ENCODE measurements around the gene RIOK2.
A peak's percentile ranks its signal among the peaks of the same experiment; 100 is the strongest.

RIOK2 gene

DNA sequence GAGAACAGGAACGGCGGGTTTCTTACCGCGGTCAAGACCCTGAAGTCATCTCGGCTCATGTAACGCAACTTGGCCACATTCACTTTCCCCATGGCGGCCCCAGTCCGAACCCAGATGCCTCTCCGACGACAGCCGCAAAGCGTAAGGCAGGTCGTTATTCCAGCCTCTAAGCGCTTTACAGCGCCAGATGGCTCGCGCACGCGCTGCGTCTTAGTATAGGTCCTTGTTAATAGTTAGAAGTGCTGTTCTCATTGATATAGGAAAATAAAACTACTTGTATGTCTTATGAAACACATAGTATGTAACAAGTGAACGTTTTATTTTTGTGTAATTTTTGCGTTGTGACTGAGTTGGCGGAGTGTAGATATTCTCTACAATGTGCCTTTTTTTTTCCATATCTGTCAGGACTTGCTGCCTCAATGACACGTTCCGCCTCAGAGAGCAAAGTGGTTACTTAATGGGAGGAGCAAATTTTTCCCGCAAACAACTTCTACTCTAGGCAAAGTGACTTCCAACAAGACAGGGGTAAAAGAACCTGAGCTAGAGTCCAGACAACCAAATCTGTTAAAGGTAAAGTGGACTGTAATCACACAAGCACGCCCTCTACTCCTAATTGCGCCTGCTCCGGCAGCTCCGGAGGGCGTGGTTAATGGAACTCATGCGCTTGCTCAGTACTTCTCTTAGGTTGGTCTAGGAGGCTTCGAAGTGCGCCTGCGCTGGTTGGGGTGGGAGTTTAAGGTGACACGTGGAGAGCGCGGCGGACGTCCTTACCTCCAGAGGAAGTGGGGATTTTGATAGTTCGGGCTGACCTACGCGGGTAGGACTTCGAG is at the start of gene RIOK2:
TSS of gene RIOK2 (minus strand) at position 148 of the 830 bp plus-strand sequence. CDS start at position 92, 56 bp downstream.
- peaks cover 3% of the 10 kb centered on the region for H3K4me1 ChIP-seq
- H3K27ac ChIP-seq = peak within 1 kb of the TSS; percentile 86
- peaks cover 3% of the 10 kb centered on the region for H3K79me2 ChIP-seq
- TF ChIP-seq, protein P1, sequence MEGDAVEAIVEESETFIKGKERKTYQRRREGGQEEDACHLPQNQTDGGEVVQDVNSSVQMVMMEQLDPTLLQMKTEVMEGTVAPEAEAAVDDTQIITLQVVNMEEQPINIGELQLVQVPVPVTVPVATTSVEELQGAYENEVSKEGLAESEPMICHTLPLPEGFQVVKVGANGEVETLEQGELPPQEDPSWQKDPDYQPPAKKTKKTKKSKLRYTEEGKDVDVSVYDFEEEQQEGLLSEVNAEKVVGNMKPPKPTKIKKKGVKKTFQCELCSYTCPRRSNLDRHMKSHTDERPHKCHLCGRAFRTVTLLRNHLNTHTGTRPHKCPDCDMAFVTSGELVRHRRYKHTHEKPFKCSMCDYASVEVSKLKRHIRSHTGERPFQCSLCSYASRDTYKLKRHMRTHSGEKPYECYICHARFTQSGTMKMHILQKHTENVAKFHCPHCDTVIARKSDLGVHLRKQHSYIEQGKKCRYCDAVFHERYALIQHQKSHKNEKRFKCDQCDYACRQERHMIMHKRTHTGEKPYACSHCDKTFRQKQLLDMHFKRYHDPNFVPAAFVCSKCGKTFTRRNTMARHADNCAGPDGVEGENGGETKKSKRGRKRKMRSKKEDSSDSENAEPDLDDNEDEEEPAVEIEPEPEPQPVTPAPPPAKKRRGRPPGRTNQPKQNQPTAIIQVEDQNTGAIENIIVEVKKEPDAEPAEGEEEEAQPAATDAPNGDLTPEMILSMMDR (IDR thresholded peaks at IDR 0.05) = no peak
- peak within 1 kb of the TSS; percentile 93 for H2AFZ ChIP-seq
- H3K27me3 ChIP-seq (ENCODE audit: control insufficient read depth, insufficient read depth, low read length) = no peaks in the 10 kb centered on the region
- no peaks in the 10 kb centered on the region for H3K9me3 ChIP-seq (ENCODE audit: control insufficient read depth, low read length)
- H3K4me2 ChIP-seq (ENCODE audit: low read length) = peak within 1 kb of the TSS; percentile 76
- H3K9ac ChIP-seq = peak within 1 kb of the TSS; percentile 41
- H3K4me3 ChIP-seq (ENCODE audit: low read depth, low read length) = peak within 1 kb of the TSS; percentile 96
- no peaks in the 10 kb centered on the region for H3K36me3 ChIP-seq (ENCODE audit: control insufficient read depth, insufficient read depth, low read length)

DNA sequence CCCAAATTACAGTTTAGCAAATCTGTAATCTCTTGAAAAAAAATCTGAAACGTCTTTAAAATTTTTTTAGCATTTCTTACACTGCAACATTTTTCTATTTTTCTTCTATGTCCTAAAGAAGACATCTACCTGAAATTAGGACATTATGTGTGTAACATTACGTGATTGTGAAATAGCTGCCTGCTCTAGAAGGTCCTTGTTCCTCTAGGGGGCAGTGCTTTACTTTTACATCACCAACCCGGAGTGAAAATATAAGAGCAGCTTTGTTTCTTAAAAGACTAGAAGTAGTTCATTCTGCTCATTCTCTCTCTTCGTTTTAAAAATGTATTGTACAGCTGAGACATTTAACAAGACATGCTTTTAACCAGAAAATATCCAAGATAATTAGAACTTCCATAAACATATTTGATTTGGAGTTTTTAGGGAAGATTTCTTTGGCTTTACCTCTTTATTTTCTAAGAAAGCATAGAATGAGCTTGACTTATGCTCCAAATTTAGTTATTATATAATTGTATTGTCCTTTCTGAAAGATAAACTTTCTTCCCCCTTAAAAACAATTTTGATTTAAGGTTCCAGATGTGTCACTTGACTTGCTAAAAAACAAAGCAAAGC is 48.1 kb upstream of the RIOK2 start:
- H3K4me2 ChIP-seq (ENCODE audit: low read length) = no peak overlapping the region
- H3K9me3 ChIP-seq (ENCODE audit: control insufficient read depth, low read length) = no peaks in the 10 kb centered on the region
- TF ChIP-seq, protein P1 (IDR thresholded peaks at IDR 0.05) = peak; percentile 77
- no peaks in the 10 kb centered on the region for H3K4me1 ChIP-seq
- no peak overlapping the region for H3K4me3 ChIP-seq (ENCODE audit: low read depth, low read length)
- H3K79me2 ChIP-seq = no peaks in the 10 kb centered on the region
- H3K27me3 ChIP-seq (ENCODE audit: control insufficient read depth, insufficient read depth, low read length) = no peaks in the 10 kb centered on the region
- no peak overlapping the region for H3K9ac ChIP-seq
- no peak overlapping the region for H3K27ac ChIP-seq
- H2AFZ ChIP-seq = no peak overlapping the region
- no peaks in the 10 kb centered on the region for H3K36me3 ChIP-seq (ENCODE audit: control insufficient read depth, insufficient read depth, low read length)

DNA sequence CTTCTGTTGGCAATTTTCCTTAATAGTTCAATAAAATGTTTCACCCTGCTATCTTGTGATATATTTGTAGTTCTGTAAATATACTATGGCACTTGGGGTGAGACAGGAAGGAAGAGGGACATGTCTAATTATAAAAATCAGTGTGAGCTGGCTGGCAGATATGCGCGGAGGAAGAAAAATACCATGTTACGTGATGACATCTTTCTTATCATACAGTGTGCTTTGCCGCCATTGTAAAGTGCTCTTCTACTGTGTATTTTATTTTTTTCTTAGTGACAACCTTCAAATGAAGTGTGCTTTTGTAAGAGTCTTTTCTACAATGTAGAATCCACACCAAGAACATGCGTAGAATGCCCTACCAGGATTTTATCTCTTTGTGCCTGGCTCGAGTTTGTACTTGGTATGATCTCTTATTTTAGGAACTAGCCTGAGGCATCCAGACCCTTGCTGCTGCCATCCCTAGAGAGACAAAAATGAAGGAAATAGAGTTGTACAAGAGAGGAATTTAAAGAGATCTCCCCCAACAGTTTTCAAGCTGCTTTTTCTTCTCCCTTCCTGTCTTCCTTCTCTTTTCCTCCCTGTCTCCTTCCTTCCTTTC is 46.7 kb upstream of the RIOK2 start:
- no peak overlapping the region for H2AFZ ChIP-seq
- H3K4me2 ChIP-seq (ENCODE audit: low read length) = no peak overlapping the region
- H3K27ac ChIP-seq = no peak overlapping the region
- H3K79me2 ChIP-seq = no peaks in the 10 kb centered on the region
- H3K4me1 ChIP-seq = no peaks in the 10 kb centered on the region
- H3K36me3 ChIP-seq (ENCODE audit: control insufficient read depth, insufficient read depth, low read length) = no peaks in the 10 kb centered on the region
- H3K9me3 ChIP-seq (ENCODE audit: control insufficient read depth, low read length) = no peaks in the 10 kb centered on the region
- TF ChIP-seq, protein P1 (IDR thresholded peaks at IDR 0.05) = no peak
- H3K9ac ChIP-seq = no peak overlapping the region
- no peak overlapping the region for H3K4me3 ChIP-seq (ENCODE audit: low read depth, low read length)
- no peaks in the 10 kb centered on the region for H3K27me3 ChIP-seq (ENCODE audit: control insufficient read depth, insufficient read depth, low read length)

DNA sequence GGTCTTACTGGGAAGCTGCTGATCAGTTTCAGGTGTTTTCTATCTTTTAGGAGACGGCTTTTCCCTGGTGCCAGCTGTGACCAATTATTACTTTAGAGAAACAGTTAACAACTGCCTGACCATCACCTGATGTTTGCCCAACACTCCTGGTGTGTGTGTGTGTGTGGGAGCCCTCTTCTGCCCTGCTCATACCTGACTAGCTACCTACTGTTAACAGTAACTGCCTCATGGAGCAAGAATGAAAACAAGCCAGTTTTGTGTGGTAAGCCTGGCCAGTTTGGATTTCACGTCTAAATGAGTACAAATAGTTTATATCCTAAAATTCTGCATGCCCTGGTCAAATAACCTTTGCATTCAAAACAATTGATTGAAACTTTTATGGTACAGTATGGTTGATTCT is 46.1 kb upstream of the RIOK2 start:
- H2AFZ ChIP-seq = no peak overlapping the region
- TF ChIP-seq, protein P1 (IDR thresholded peaks at IDR 0.05) = no peak
- no peaks in the 10 kb centered on the region for H3K36me3 ChIP-seq (ENCODE audit: control insufficient read depth, insufficient read depth, low read length)

More for the DNA sequence above, 46.1 kb upstream of the RIOK2 start:
- H3K4me3 ChIP-seq (ENCODE audit: low read depth, low read length) = no peak overlapping the region
- H3K79me2 ChIP-seq = no peaks in the 10 kb centered on the region
- no peak overlapping the region for H3K9ac ChIP-seq
- H3K27ac ChIP-seq = no peak overlapping the region
- H3K27me3 ChIP-seq (ENCODE audit: control insufficient read depth, insufficient read depth, low read length) = no peaks in the 10 kb centered on the region
- H3K4me2 ChIP-seq (ENCODE audit: low read length) = no peak overlapping the region
- no peaks in the 10 kb centered on the region for H3K4me1 ChIP-seq
- no peaks in the 10 kb centered on the region for H3K9me3 ChIP-seq (ENCODE audit: control insufficient read depth, low read length)

Data from parathyroid adenoma (tissue), 2 donors.